Measurements from ENCODE around the gene BPNT1.
"Not testable (repeated sequence)": the region's sequence is repeated elsewhere in the genome, so short reads cannot be mapped to it uniquely, and the experiment has no call there.

The BPNT1 gene

GRCh38 chr1:220094016-220094911 lies 4.7 kb upstream of the BPNT1 start, which contains the start of gene IARS2:
Gene IARS2, plus strand, starts transcription at chr1:220094132. Its CDS starts 85 bp downstream, at chr1:220094217.
- H3K4me3 ChIP-seq (ENCODE audit: low read depth, low read length): peak within 1 kb of the TSS; percentile 88
- TF ChIP-seq CTCF (IDR thresholded peaks at IDR 0.05; ENCODE audit: low read depth, low read length): no peak

GRCh38 chr1:220093361-220094015 lies 3.9 kb upstream of the BPNT1 start:
- TF ChIP-seq CTCF (IDR thresholded peaks at IDR 0.05; ENCODE audit: low read depth, low read length): no peak
- H3K4me3 ChIP-seq (ENCODE audit: low read depth, low read length): no peak overlapping the region

- TF ChIP-seq CTCF (IDR thresholded peaks at IDR 0.05; ENCODE audit: low read depth, low read length): no peak
- H3K4me3 ChIP-seq (ENCODE audit: low read depth, low read length): no peak overlapping the region
These were observed 3.1 kb upstream of the BPNT1 start for GRCh38 chr1:220092694-220093093.

GRCh38 chr1:220086261-220086686 lies 3.3 kb downstream of the BPNT1 start:
- not testable (repeated sequence) for H3K4me3 ChIP-seq (ENCODE audit: low read depth, low read length)

GRCh38 chr1:220084460-220084859 lies 5.1 kb downstream of the BPNT1 start:
- no peak for TF ChIP-seq CTCF (IDR thresholded peaks at IDR 0.05; ENCODE audit: low read depth, low read length)

GRCh38 chr1:220077887-220078286 lies 11.7 kb downstream of the BPNT1 start:
- TF ChIP-seq CTCF (IDR thresholded peaks at IDR 0.05; ENCODE audit: low read depth, low read length): no peak
- no peak overlapping the region for H3K4me3 ChIP-seq (ENCODE audit: low read depth, low read length)

More at GRCh38 chr1:220084460-220084859, 5.1 kb downstream of the BPNT1 start:
- no peak overlapping the region for H3K4me3 ChIP-seq (ENCODE audit: low read depth, low read length)

GRCh38 chr1:220076861-220077762 lies 12.5 kb downstream of the BPNT1 start:
- no peak overlapping the region for H3K4me3 ChIP-seq (ENCODE audit: low read depth, low read length)
- no peak for TF ChIP-seq CTCF (IDR thresholded peaks at IDR 0.05; ENCODE audit: low read depth, low read length)
